Measurements from ENCODE around the gene PMM2.

PMM2 gene

GRCh38 chr16:8812162-8812843 is 14.7 kb downstream of the PMM2 start:
- TF ChIP-seq Cebpa-rat (IDR thresholded peaks at IDR 0.05): no peak
- H3K27ac ChIP-seq: no peak overlapping the region
- no peak overlapping the region for H3K4me2 ChIP-seq
- H3K4me1 ChIP-seq: peaks cover 20% of the 10 kb centered on the region
- no peak overlapping the region for H3K4me3 ChIP-seq
- H4K20me1 ChIP-seq: peaks cover 28% of the 10 kb centered on the region
- no peak overlapping the region for H3K9ac ChIP-seq
- H3K9me3 ChIP-seq: no peaks in the 10 kb centered on the region
- H3K36me3 ChIP-seq: peaks cover 100% of the 10 kb centered on the region
- no peaks in the 10 kb centered on the region for H3K27me3 ChIP-seq

DNA sequence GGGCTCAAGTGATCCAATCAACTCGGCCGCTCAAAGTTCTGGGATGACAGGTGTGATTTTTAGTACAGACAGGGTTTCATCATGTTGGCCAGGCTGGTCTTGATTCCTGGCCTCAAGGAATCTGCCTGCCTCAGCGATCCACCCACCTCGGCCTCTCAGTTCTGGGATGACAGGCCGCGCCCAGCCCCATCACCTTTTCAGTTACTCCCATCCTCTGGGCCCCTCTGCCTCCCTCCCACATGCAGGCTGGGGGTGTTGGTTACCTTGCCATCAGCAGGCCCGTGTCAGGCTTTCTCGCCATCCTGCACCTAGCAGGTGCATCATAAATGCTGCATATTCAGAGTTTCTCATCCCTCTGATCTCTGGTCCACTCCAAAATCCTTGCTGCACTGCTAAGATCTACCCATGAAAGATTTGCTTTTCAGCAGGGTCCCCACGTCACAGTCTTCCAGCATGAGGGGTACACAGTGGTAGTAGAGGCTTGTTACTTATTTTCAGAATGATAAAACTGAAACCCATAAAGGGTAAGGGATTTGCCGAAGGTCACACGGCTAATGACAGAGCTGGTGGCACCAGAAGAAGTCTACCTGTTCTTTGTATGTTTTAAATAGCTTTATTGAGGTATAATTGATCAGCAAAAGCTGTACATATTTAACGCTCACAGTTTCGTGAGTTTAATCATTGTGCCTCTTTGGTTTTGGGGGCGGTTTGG is 16.6 kb downstream of the PMM2 start:
- peaks cover 9% of the 10 kb centered on the region; the same call in 1 of the 2 replicates for H4K20me1 ChIP-seq
- H3K27me3 ChIP-seq: no peaks in the 10 kb centered on the region
- TF ChIP-seq Cebpa-rat (IDR thresholded peaks at IDR 0.05): no peak
- H3K4me3 ChIP-seq: no peak overlapping the region
- no peak overlapping the region for H3K4me2 ChIP-seq
- H3K36me3 ChIP-seq: peaks cover 97% of the 10 kb centered on the region
- no peak overlapping the region for H3K9ac ChIP-seq
- peaks cover 39% of the 10 kb centered on the region for H3K4me1 ChIP-seq
- H3K9me3 ChIP-seq: no peaks in the 10 kb centered on the region
- H3K27ac ChIP-seq: no peak overlapping the region

DNA sequence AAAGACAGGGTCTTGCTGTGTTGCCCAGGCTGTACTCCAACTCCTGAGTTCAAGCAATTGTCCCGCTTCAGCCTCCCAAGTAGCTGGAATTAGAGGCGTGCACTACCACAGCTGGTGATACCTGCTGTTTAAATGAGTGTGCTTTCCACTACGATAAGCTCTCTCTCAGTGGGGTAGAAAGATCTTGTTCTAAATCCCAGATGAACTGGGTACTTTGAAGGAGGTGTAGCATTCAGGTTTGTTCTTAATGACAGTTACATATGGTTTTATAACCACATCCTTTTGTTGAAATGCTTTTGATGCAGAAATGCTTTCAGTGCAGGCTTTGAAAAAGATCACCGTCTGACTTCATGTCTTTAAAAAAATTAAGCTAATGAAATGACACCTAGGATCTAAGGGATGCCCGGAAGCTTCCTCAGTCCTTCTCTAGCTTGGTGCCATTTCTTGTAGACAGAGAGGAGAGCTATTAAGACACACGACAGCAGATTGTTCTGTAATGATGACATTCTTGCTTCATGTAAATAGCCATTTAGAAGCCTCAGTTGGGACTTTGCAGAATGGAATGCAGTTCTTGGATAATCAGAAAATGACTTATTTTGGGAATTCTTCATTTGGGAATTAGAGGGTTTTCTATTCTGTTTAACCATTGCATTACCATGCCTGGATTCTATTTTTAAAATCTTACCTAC is 19.5 kb downstream of the PMM2 start:
- Histone ChIP-seq H3K4me3 (no peak overlapping the region), H3K9me3 (no peaks in the 10 kb centered on the region), H4K20me1 (no peaks in the 10 kb centered on the region), H3K9ac (no peak overlapping the region), H3K4me2 (peak overlapping the region; percentile 33; the same call in 1 of the 2 replicates), H3K27me3 (no peaks in the 10 kb centered on the region), H3K4me1 (peaks cover 68% of the 10 kb centered on the region), H3K36me3 (peaks cover 94% of the 10 kb centered on the region), H3K27ac (no peak overlapping the region)
- TF ChIP-seq Cebpa-rat (IDR thresholded peaks at IDR 0.05): no peak

DNA sequence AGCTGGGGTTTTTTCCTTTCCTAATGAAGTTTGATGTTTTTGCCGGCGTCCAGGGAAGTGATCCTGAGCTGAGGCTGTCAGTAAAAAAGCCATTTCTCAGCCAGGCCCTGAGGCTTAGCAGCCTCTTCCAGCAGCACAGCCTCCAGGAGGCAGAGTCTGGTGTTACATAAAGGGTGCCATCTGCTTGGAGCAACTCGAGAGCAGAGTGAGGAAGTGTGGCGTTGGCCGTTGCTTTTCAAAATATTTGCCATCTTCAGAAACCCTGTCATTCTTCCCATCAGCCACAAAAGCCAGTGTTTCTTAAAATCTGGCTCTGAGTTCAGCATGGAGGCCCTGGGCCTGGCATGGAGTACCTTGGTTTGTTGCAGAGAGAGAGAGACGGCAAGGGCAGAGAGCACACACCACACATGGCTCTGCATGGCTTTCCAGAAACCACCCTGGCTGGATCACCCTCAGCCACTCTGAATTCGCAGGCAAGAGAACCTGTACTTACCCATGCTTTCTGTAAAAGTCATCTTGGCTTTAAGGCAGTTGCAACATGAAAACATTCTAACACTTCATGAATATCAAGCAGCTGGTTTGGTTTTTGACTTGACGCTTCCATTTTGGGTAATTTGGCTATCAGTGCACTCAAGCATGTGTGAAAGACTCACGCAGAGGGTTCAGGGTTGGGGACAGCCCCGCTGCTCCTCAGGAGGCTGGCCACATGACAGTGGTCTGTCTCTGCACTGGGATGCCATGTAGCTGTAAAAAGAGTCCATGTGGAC is 21.0 kb downstream of the PMM2 start:
- TF ChIP-seq Cebpa-rat (IDR thresholded peaks at IDR 0.05): no peak
- no peaks in the 10 kb centered on the region for H4K20me1 ChIP-seq
- H3K36me3 ChIP-seq: peaks cover 94% of the 10 kb centered on the region
- H3K4me2 ChIP-seq: peak overlapping the region; percentile 46
- H3K27me3 ChIP-seq: no peaks in the 10 kb centered on the region
- peaks cover 78% of the 10 kb centered on the region for H3K4me1 ChIP-seq
- H3K9ac ChIP-seq: peak overlapping the region; percentile 9; the same call in 1 of the 2 replicates
- no peak overlapping the region for H3K4me3 ChIP-seq
- H3K27ac ChIP-seq: peak overlapping the region; percentile 31
- H3K9me3 ChIP-seq: no peaks in the 10 kb centered on the region

DNA sequence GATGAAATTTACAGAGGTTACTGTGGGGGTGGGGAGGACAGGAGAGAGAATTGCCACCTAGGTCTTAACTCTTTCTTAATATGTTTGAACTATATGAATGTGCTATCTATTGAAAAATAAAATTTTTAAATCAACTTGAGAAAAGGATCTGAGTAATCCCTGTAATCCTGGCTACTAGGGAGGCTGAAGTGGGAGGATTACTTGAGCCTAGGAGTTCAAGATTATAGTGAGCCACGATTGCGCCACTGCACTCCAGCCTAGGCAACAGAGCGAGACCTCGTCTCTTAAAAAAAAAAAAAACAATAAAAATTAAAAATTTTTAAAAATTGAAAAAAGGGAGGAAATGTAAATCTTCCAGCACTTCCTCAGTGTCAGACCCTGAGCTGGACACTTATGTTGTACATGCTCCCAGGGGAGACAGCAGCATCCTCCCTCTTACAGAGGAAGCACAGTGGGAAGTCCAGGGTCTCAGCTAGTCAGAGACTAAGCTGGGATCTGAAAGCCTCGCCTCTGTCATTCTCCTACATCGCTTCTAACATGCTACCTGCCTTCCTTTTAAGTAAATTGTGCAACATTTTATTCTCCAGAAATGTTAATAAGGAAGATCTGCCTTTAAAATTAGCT is 21.9 kb downstream of the PMM2 start:
- Histone ChIP-seq H3K4me2 (peak overlapping the region; percentile 46), H3K4me1 (peaks cover 78% of the 10 kb centered on the region), H3K27me3 (no peaks in the 10 kb centered on the region), H4K20me1 (no peaks in the 10 kb centered on the region), H3K27ac (0 out of 2 replicates have a peak overlapping the region, but pooled peaks have one; percentile 31), H3K9ac (no peak overlapping the region), H3K9me3 (no peaks in the 10 kb centered on the region), H3K4me3 (no peak overlapping the region), H3K36me3 (peaks cover 94% of the 10 kb centered on the region)
- TF ChIP-seq Cebpa-rat (IDR thresholded peaks at IDR 0.05): no peak

DNA sequence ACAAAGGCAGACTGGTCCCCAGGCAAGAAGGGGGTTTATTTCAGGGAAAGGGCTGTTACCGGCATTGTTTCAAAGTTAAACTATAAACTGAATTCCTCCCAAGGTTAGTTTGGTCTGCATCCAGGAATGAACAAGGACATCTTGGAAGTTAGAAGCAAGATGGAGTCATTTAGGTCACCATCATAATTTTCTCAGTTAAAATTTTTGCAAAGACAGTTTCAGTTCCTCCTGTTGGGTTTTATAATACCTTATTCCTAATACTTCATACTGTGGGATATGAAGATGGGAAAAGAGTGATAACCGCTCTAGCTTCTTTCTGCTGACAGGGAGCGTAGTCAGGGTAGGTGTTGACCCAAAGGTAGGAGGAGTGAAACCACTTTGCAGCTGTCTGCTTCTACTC is 24.8 kb downstream of the PMM2 start:
- H3K9ac ChIP-seq: no peak overlapping the region
- H3K4me3 ChIP-seq: no peak overlapping the region
- TF ChIP-seq Cebpa-rat (IDR thresholded peaks at IDR 0.05): no peak
- peaks cover 57% of the 10 kb centered on the region for H3K4me1 ChIP-seq
- no peaks in the 10 kb centered on the region for H3K9me3 ChIP-seq
- peak overlapping the region; percentile 15; the same call in 1 of the 2 replicates for H3K27ac ChIP-seq
- H3K36me3 ChIP-seq: peaks cover 79% of the 10 kb centered on the region
- H3K4me2 ChIP-seq: peak overlapping the region; percentile 1; the same call in 1 of the 2 replicates
- no peaks in the 10 kb centered on the region for H3K27me3 ChIP-seq
- H4K20me1 ChIP-seq: no peaks in the 10 kb centered on the region

DNA sequence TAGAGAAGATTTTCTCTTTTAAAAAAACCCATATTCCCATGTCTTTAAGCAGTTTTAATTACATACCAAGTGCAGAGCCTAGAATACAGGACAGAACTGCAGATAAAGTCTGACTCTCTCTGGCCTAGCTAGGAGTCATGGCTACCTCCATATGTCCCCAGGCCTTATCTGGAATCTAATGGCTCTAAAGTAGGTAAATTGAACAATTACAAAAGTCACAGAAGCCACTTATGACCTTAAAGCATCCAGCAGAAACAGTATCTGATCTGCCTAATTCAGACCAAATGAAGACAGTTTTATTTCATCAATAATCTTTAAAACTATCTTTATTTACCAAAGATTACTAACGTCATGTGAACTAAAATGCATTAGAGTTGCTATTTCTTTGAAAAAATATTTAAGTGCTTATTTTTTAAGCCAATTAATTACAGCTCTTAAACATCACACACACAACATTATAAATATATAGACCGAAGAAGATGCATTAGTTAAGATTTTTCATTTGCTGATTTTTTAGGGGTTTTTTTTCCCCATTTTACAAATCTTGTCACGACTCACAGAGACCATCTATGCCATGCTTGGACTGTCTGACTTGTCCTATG is 28.7 kb downstream of the PMM2 start:
- TF ChIP-seq Cebpa-rat (IDR thresholded peaks at IDR 0.05): no peak
- Histone ChIP-seq H3K4me2 (no peak overlapping the region), H3K27ac (no peak overlapping the region), H3K36me3 (peaks cover 67% of the 10 kb centered on the region), H3K9me3 (no peaks in the 10 kb centered on the region), H3K27me3 (no peaks in the 10 kb centered on the region), H4K20me1 (no peaks in the 10 kb centered on the region), H3K4me1 (peaks cover 51% of the 10 kb centered on the region), H3K4me3 (no peak overlapping the region), H3K9ac (no peak overlapping the region)

GRCh38 chr16:8828541-8829165 is 31.0 kb downstream of the PMM2 start:
- Histone ChIP-seq H3K4me2 (peak overlapping the region; percentile 89; the same call in 1 of the 2 replicates), H3K27me3 (no peaks in the 10 kb centered on the region), H3K36me3 (peaks cover 45% of the 10 kb centered on the region), H3K4me3 (no peak overlapping the region), H3K9me3 (no peaks in the 10 kb centered on the region), H4K20me1 (no peaks in the 10 kb centered on the region), H3K27ac (peak overlapping the region; percentile 37; the same call in 1 of the 2 replicates), H3K9ac (no peak overlapping the region; the same call in 1 of the 2 replicates), H3K4me1 (peaks cover 53% of the 10 kb centered on the region)
- TF ChIP-seq Cebpa-rat (IDR thresholded peaks at IDR 0.05): no peak
